ENCODE data around the gene DNAH14. TPM values are rescaled to one million over a fixed set of nuclear protein-coding genes. Genes with fewer than 3 reads are reported as not detected.

DNAH14 gene
- total and polyA plus RNA-seq, 2 of the 13 experiments (the other 11 are each of a cell fraction or from before 2014, with no cell fraction given): 4.5 to 27.5 TPM

GRCh38 chr1:225410036-225410435 is 480.6 kb downstream of the DNAH14 start (continued):
- no peak for TF ChIP-seq BRF2 (CRISPR knock-in tag; IDR thresholded peaks at IDR 0.05)
- no peak for TF ChIP-seq KLF13 (CRISPR knock-in tag; IDR thresholded peaks at IDR 0.05)
- TF ChIP-seq GMEB2 (CRISPR knock-in tag; IDR thresholded peaks at IDR 0.05; ENCODE audit: low read depth): no peak
- TF ChIP-seq HNRNPK (IDR thresholded peaks at IDR 0.05; ENCODE audit: low read depth, low read length, poor library complexity, severe bottlenecking): no peak
- TF ChIP-seq POGZ (CRISPR knock-in tag; IDR thresholded peaks at IDR 0.05): no peak
- TF ChIP-seq POLR2G (IDR thresholded peaks at IDR 0.05; ENCODE audit: low read depth, low read length): no peak
- TF ChIP-seq ZNF383 (CRISPR knock-in tag; IDR thresholded peaks at IDR 0.05; ENCODE audit: borderline replicate concordance): no peak
- no peak for TF ChIP-seq KAT7 (CRISPR knock-in tag; IDR thresholded peaks at IDR 0.05; ENCODE audit: borderline replicate concordance)
- no peak for TF ChIP-seq ZNF883 (CRISPR knock-in tag; IDR thresholded peaks at IDR 0.05; ENCODE audit: not compliant biosample characterization)

GRCh38 chr1:225412321-225412720 is 482.8 kb downstream of the DNAH14 start:
- WGBS (ENCODE audit: low lambda C conversion rate): 95% methylated on average over 10 of the region's 10 CpGs
- H3K9me3 ChIP-seq (ENCODE audit: low read length): no peaks in the 10 kb centered on the region
- H3K27me3 ChIP-seq (ENCODE audit: control insufficient read depth in 1 of 2, insufficient read depth in 2 of 2, low read length in 2 of 2): no peaks in the 10 kb centered on the region
- DNase-seq (ENCODE audit: low spot score) (no peak), FAIRE-seq (no peak), ATAC-seq (peak; percentile 18; the same call in 1 of the 3 replicates)
- H3K4me1 ChIP-seq (ENCODE audit: insufficient read depth, low read length): peaks cover 57% of the 10 kb centered on the region
- in situ Hi-C loops (cut with HindIII; ENCODE audit: extremely low pct_ligation_motif_present, low pct_unique_long_range_greater_than_20kb): no loop called here
- no TSS peak for BruUV-seq (replicated peaks)
- ChIA-PET POLR2A (interaction anchor here (1.2 to 1.5 kb wide), 2 partner anchors 12 to 33 kb away, joined by 3 to 4 read pairs; no protein-coding TSS in a partner anchor), CTCF (ENCODE audit: low intra/inter-chr PET ratio, low total read pairs) (no interaction called here)
- H3K79me2 ChIP-seq (ENCODE audit: insufficient read depth, low read length): peaks cover 8% of the 10 kb centered on the region
- H2AFZ ChIP-seq (ENCODE audit: low read length): no peak overlapping the region
- H3K27ac ChIP-seq (ENCODE audit: extremely low read length, insufficient read depth, low read length): peak overlapping the region; percentile 73
- intact Hi-C loops (cut with micrococcal nuclease; ENCODE audit: unreplicated experiment): loop anchor here (2.0 kb wide), 1 partner anchor 14 kb away; no protein-coding TSS in a partner anchor
- H3K4me2 ChIP-seq (ENCODE audit: low read depth, low read length): peak overlapping the region; percentile 71
- peaks cover 17 to 49% of the 10 kb centered on the region in 2 experiments for H3K36me3 ChIP-seq (replicated peaks in 1 of 2; ENCODE audit: control insufficient read depth in 1 of 2, insufficient read depth in 2 of 2, low read length in 2 of 2)
- no peak overlapping the region; a peak in 1 of 6 replicates for H3K4me3 ChIP-seq (replicated peaks in 1 of 3; ENCODE audit: insufficient read depth in 1 of 3, low read depth in 2 of 3, low read length in 3 of 3)
- H3K9ac ChIP-seq (ENCODE audit: insufficient read depth, low read depth, low read length): no peak overlapping the region
- no peaks in the 10 kb centered on the region for H4K20me1 ChIP-seq (ENCODE audit: insufficient read depth, low read length)
- no peak for TF ChIP-seq FUBP1 (CRISPR knock-in tag; IDR thresholded peaks at IDR 0.05; ENCODE audit: borderline replicate concordance)
- TF ChIP-seq DMTF1 (CRISPR knock-in tag; IDR thresholded peaks at IDR 0.05): no peak
- TF ChIP-seq CTCF (CRISPR knock-in tag; IDR thresholded peaks at IDR 0.05): no peak
- no peak for TF ChIP-seq ATF5 (CRISPR knock-in tag; IDR thresholded peaks at IDR 0.05; ENCODE audit: low read depth)
